Measurements from ENCODE around the gene ATOH8. TPM values are rescaled to one million over a fixed set of nuclear protein-coding genes. Genes with fewer than 3 reads are reported as not detected.

The ATOH8 gene
- total and polyA plus RNA-seq, 10 of the 15 experiments (the other 5 are each of a cell fraction or from before 2014, with no cell fraction given), result 0.03 to 0.60 TPM; not detected in 8

GRCh38 chr2:85822766-85823165 lies 69.0 kb downstream of the ATOH8 start (continued):
- TF ChIP-seq BHLHE40 (IDR thresholded peaks at IDR 0.05; ENCODE audit: borderline replicate concordance in 1 of 2, low read depth in 2 of 2, low read length in 1 of 2) (no peak), ZNF217 (IDR thresholded peaks at IDR 0.05) (no peak), HDAC6 (IDR thresholded peaks at IDR 0.05; ENCODE audit: unreplicated experiment) (no peak)

GRCh38 chr2:85823951-85824350 lies 70.2 kb downstream of the ATOH8 start:
- 50% methylated on average over 2 of the region's 2 CpGs for WGBS (ENCODE audit: insufficient coverage, insufficient replicate concordance, low lambda C conversion rate, missing lambda C conversion rate)
- no peak overlapping the region for H3K4me3 ChIP-seq
- no peaks in the 10 kb centered on the region for H3K4me1 ChIP-seq (ENCODE audit: control insufficient read depth, insufficient read depth, low read length)
- RAD21 ChIA-PET (ENCODE audit: unreplicated experiment), result interaction anchor here (0.6 to 10.5 kb wide), 6 partner anchors 57 to 377 kb away, joined by 3 to 259 read pairs (median 4); partner anchors contain the start of genes POLR1A, PTCD3 and ST3GAL5
- no peaks in the 10 kb centered on the region for H3K9me3 ChIP-seq (replicated peaks; ENCODE audit: control insufficient read depth, insufficient read depth, low read length)
- H3K27me3 ChIP-seq (replicated peaks in 1 of 2; ENCODE audit: control insufficient read depth in 2 of 2, insufficient read depth in 2 of 2, low read length in 1 of 2), result no peaks in the 10 kb centered on the region; a peak in 1 of 4 replicates
- CTCF ChIA-PET, result interaction anchor here (1.0 to 18.4 kb wide), 7 partner anchors 9 to 256 kb away, joined by 3 to 458 read pairs (median 7); no protein-coding TSS in a partner anchor
- no TSS peak for BruUV-seq (replicated peaks)
- no peak overlapping the region for H3K9ac ChIP-seq (ENCODE audit: control insufficient read depth, insufficient read depth, low read length)
- TF ChIP-seq LARP7 (IDR thresholded peaks at IDR 0.05) (no peak), SUZ12 (IDR thresholded peaks at IDR 0.05; ENCODE audit: unreplicated experiment) (no peak), PAX5 (IDR thresholded peaks at IDR 0.05; ENCODE audit: borderline replicate concordance, low read depth, low read length) (no peak), TAF1 (IDR thresholded peaks at IDR 0.05; ENCODE audit: borderline replicate concordance, low read depth, low read length) (no peak), SREBF2 (IDR thresholded peaks at IDR 0.05; ENCODE audit: low read length) (no peak), CREB1 (IDR thresholded peaks at IDR 0.05; ENCODE audit: low read depth) (no peak)
- POLR2A ChIA-PET, result no interaction called here
- no peaks in the 10 kb centered on the region for H4K20me1 ChIP-seq (ENCODE audit: control insufficient read depth, insufficient read depth)
- in situ Hi-C loops (cut with MboI), result no loop called here
- intact Hi-C loops (cut with micrococcal nuclease; ENCODE audit: unreplicated experiment), result no loop called here
- SMC1A ChIA-PET (ENCODE audit: uncharacterized antibody, unreplicated experiment), result interaction anchor here (0.7 to 14.7 kb wide), 6 partner anchors 12 to 397 kb away, joined by 3 to 286 read pairs (median 4); no protein-coding TSS in a partner anchor
- FAIRE-seq (no peak), DNase-seq (ENCODE audit: low read depth, low spot score) (no peak), ATAC-seq (no peak)
- no peak overlapping the region for H3K4me2 ChIP-seq (ENCODE audit: control insufficient read depth, insufficient read depth)
- H3K36me3 ChIP-seq (ENCODE audit: control insufficient read depth in 2 of 2, insufficient read depth in 2 of 2, low read length in 1 of 2), result no peaks in the 10 kb centered on the region
- H2AFZ ChIP-seq (ENCODE audit: control insufficient read depth, low read depth, low read length), result no peak overlapping the region
- no peaks in the 10 kb centered on the region for H3K79me2 ChIP-seq (ENCODE audit: control insufficient read depth, insufficient read depth, low read length)
- no peak overlapping the region for H3K27ac ChIP-seq (ENCODE audit: control insufficient read depth, insufficient read depth)
